HG03571 (cell line): ENCODE data around the gene XKRX.

Experiments used
- ATAC-seq: cut with Tn5 transposase; IDR thresholded peaks from one replicate; pipeline ENCODE4 v1.9.1; 2021; ENCODE audit not compliant: unreplicated experiment

The XKRX gene

DNA sequence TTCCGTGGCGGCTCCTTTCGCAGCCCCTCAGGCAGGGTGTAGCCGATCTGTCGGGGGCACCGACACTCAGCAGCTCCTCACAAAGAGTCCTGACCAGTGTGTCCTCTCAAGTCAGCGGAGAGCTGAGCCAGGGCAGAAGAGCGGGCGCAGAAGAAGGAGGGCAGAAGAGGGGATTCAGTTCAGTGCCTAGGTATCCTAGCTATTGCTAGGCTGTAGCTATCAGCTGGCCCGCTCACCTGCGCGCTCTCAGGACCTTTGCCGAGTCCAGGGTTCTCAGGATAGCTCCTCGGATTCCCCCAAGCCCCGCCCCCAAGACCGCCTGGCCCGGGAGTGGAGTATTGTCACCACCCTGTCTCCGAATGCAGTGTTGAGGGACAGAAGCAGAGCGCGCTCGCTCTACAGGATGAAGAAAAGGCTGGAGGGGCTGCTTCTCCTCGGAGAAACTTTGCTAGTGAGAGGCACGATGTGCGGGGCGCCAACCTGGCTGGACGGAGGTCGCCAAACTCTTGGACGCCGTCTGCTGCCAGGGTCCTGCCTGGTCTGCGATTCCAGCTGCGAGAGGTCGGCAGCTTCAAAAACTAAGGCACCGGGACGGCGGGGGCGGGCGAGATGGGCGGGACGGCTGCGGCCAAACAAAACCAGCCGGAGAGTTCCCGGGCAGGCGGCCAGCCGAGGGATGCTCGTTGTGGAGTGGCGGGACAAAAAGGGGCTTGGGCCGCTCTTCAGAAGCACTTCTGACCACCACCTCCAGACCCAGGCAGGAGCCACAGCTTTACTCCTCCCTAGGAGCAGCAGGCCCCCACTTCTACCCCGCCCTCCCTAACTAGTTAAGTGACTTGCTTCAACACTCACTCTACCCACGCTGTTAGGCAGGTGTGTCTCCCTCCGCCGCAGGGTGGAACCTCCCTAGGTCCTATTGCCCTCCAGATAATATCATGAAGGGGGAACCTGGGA lies at the start of gene XKRX:
XKRX (minus strand) TSS at position 258 of the 954 bp plus-strand sequence. CDS start 613 bp downstream, outside the sequence.
- ATAC-seq: no peak

- no peak for ATAC-seq
Measured at GRCh38 chrX:100976211-100976610, 47.5 kb upstream of the XKRX start.

DNA sequence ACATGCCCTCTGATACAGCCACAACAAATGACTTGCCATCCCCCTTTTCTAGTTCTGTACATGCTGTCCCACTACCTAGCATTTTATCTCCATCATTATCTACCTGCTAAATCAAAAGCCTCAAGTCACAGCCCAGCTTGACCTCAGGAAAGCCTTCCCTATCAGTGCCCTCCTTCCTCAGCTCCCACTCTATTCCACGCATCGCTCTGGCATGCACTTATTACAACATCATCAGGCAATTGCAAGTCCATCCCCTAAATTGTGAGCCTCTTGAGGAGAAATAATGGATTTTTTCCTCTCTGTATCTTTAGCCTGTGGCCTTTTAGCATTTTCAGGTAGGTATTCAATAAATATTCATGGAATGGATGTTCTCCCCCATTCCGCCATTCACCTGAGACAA lies 46.5 kb upstream of the XKRX start:
- no peak for ATAC-seq

- ATAC-seq: no peak
Measured at GRCh38 chrX:100973411-100973810, 44.7 kb upstream of the XKRX start.

DNA sequence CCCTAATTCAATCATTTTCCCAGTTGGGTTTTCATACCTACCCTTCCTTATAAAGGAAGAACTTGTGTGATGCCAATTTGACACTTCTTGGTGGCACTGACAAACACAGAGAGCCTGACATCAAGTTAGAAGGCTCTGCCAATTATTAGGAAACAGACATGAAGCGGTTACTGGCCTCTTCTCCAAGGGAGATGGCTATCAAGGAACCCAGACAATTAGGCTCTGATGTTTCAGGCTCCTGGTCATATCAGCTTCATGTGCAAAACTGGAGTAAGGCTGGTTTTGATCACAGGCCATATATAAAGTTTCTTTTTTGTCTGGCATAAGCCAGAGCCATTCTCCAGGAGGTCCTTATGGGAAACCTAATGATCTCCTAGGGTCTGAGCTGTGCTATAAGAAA lies 41.2 kb upstream of the XKRX start:
- ATAC-seq: no peak

GRCh38 chrX:100969408-100969807 lies 40.7 kb upstream of the XKRX start, which contains the start of gene ARL13A:
TSS of gene ARL13A (plus strand) at chrX:100969708. CDS start at chrX:100973690, 3,982 bp downstream.
- ATAC-seq: no peak

- no peak for ATAC-seq
Measured at GRCh38 chrX:100964362-100964761, 35.6 kb upstream of the XKRX start.

DNA sequence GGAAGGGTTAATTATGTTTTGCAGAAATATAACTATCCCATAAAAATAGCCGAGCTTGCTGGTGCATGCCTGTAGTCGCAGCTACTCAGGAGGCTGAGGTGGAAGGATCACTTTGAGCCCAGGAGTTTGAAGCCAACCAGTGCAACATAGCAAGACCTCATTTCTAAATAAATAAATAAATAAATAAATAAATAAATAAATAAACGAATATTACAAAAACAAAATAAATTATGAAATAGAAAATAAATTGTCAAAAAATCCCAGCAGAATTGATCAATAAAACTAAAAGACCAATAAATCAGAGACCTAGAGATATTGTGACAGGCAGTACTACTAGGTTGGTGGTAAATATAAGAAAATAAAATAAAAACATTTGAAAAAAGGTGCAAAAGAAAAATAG lies 34.1 kb upstream of the XKRX start:
- ATAC-seq: no peak

GRCh38 chrX:100948557-100948956 lies 19.8 kb upstream of the XKRX start:
- no peak for ATAC-seq

DNA sequence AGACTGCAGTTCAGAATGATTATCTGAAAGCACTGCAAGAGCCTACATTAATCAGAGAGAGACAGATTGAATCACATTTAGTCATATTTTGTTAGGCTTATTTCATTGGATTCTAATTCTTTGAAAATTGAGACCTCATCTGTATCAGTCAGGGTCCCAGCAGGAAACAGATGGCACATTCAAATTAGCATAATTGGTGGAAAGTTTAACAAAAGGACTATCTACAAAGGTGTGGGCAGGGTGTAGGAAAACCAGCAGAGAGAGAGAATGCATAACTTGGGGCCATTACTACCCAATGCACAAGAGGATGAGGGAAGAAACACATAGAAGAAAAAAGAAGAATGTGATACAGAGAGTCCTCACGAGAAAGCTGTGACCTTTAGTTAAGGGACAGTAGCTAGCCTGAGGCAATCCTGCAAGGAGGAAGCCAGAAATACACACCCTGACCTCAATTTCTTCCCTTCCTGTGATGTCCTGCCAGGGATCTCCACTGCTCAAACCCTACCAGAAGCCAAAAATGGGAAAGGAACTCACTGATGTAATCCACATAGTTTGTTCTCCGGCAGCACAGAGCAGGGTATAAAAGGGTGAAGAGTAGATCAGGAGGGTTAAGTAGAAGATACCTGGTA lies 17.7 kb upstream of the XKRX start:
- ATAC-seq: no peak

DNA sequence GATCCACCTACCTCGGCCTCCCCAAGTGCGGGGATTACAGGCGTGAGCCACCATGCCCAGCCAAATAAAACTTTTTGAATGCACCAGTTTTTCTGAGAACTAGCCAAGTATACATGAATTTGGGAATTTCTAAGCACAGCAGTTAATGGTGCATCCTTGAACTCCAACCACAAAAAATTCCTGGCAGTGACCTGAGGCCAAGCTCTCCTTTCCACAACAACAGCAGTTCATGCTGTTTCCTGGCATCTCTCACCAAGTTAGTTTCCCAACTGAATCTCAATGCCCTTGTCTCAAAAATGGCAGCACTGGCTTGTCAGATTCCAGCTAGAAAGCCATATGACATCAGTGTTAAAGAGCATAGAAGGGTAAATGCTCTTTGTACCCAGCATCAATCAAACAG lies 15.9 kb upstream of the XKRX start:
- ATAC-seq: no peak

DNA sequence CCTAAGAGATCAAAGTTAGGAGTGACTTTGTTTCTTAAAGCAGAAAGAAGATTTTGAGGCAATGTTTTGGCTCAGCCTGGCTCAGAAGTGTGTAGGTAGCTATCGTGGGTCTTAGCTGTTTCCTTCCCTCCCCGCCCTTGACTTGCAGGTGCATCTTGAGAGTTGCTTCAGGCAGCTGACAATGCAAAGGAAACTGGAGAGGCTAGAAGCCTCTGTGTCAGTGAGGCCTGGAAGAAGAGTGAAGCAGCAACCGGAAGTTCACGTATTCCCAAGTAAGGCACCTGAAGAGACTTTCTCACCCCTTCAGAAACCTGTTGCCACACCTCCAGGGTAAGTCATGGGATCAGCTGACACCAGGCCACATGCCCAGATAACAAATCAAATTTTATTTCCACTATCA lies 10.6 kb upstream of the XKRX start:
- ATAC-seq: no peak

GRCh38 chrX:100935767-100936166 lies 7.0 kb upstream of the XKRX start:
- no peak for ATAC-seq

DNA sequence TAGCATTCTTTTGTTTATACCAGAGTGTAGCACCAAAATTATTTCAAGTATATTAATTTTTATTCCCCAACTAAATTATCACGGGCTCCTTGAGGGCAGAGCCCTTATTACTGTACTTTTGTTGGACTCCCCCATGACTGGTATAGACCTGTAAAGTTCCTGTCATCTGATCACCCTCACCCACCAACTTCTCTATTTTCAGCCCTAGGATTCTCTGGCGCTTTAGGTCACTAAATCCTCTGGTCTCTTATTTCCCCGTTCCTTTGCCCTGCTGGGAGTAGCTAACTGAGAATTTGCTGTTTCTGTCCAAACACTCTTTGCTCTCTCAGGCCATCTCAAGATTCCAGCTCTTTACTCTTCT lies 3.2 kb upstream of the XKRX start:
- peak; percentile 21 for ATAC-seq

- ATAC-seq: peak; percentile 72
Measured at GRCh38 chrX:100931218-100931924, 2.7 kb upstream of the XKRX start.

DNA sequence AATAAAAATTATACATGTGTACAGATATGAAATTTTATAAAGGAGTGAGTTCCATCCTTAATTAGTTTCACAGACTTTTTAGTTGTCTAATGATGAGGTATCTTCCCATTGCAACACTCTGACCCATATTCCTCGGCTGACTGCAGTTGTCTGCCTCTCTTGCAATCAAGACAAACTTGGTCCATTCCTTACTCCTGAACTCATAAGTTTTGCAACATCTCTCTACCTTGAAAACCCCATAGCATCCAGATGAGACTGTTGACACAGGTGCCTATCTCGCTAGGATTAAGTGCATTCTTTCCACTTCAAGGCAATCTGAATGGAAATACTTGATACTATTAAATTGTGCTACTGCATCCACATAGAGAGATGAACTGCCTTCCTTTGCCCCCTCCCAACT lies 2.3 kb downstream of the XKRX start:
- ATAC-seq: no peak

DNA sequence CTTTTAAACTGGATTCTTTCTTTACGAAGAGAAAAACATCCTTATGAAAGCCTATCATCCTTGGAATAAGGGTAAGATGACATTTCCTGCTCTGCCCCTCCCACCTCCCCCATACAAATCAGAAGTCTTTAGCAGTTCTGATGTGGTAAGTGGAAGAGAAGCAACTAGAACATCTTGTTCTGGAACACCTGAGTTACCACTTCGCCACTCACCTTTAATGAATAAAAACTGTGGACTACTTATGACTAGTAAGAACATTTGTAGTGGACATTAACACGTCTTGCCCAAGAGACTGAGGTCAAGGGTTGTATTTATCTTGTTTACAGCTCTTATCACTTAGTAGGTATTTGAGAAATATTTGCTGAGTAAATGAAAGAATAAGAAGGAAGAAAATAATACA lies 4.3 kb downstream of the XKRX start:
- no peak for ATAC-seq

GRCh38 chrX:100915562-100915961 lies 13.2 kb downstream of the XKRX start:
- no peak for ATAC-seq

- no peak for ATAC-seq
Measured at GRCh38 chrX:100913111-100913510, 15.6 kb downstream of the XKRX start.

DNA sequence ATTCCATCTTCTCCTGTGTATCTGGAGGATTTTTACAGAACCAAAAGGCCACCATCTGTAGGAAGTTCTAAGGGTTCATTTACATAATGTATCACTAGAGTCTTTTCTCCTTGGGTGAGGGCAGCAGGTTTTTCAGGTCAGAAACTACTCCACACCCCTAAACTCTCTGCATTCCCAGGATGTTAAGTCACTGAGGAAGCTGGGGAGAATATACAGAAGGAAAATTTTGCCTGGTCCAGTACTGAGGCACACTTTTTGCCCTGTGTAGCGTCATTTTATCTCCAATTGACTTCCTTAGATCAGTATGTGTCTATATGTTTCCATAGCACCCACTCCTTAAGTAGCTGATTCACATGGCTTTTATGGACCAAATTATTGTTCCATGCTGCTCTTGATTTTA lies 17.0 kb downstream of the XKRX start:
- no peak for ATAC-seq

DNA sequence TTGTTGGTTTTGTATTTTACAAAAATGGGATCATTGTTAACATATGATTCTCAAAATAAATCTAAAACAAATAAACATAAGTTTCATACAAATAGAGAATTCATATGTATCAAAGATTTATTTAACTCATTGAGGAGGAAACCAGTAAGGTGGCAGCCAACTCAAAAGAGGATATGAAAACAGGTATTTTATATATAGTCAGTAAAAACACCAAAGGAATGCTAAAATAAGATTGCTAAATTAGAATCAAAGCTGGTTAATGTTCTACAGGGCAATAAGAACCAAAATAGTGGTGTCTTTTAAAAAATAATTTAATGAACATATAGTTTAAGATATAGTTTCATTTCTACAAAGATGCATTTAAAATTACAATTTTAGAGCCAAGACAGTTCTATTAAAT lies 23.1 kb downstream of the XKRX start:
- no peak for ATAC-seq

DNA sequence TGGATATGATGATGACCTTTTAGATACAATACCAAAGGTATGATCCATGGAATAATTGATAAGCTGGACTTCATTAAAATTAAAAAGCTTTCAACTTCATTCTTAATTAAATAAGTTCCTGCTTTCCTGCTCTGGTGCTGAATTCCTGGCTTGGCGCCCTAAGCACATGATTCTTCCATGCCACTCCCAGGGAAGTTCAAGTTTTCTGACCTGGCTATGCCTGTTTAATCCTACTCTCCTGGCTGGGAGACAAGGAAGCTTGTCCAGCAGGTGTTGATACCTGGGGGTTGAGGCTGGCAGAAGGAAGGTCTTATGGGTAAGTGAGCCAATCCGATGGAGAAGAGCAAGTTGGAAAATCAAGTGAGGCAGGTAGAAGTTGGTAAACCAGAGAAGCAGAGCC lies 24.3 kb downstream of the XKRX start:
- no peak for ATAC-seq
